ENCODE measurements around the gene KLHL10. TPM values are rescaled to one million over a fixed set of nuclear protein-coding genes. Genes with fewer than 3 reads are reported as not detected.
A peak's percentile ranks its signal among the peaks of the same experiment; 100 is the strongest.
"Not testable (repeated sequence)": the region's sequence is repeated elsewhere in the genome, so short reads cannot be mapped to it uniquely, and the experiment has no call there.

Gene KLHL10
- total RNA-seq, 1 donor from 2014 or later, result 0.50 TPM

GRCh38 chr17:41836550-41837196 lies 952 bp upstream of the KLHL10 start:
- peak in 1 of 2 donors; percentile 9 for ATAC-seq
- intact Hi-C loops (cut with DNase I), result no loop called here
- H3K27ac ChIP-seq, result no peak overlapping the region

GRCh38 chr17:41839448-41839847 lies 1.8 kb downstream of the KLHL10 start:
- intact Hi-C loops (cut with DNase I); H3K4me3 ChIP-seq; DNase-seq; H3K36me3 ChIP-seq; ATAC-seq; H3K27me3 ChIP-seq (ENCODE audit: low read depth); H3K9me3 ChIP-seq; H3K27ac ChIP-seq: not testable (repeated sequence)
- peaks cover 17% of the 10 kb centered on the region for H3K4me1 ChIP-seq

More at GRCh38 chr17:41836550-41837196, 952 bp upstream of the KLHL10 start:
- no peaks in the 10 kb centered on the region for H3K27me3 ChIP-seq (ENCODE audit: low read depth)
- no peak for TF ChIP-seq CTCF (IDR thresholded peaks at IDR 0.05)
- peaks cover 5% of the 10 kb centered on the region for H3K36me3 ChIP-seq
- H3K9me3 ChIP-seq, result no peaks in the 10 kb centered on the region
- DNase-seq, result no peak
- H3K4me1 ChIP-seq, result peaks cover 17% of the 10 kb centered on the region
- H3K4me3 ChIP-seq, result peak overlapping the region; percentile 97

- intact Hi-C loops (cut with DNase I); H3K27me3 ChIP-seq (ENCODE audit: low read depth); H3K4me3 ChIP-seq; H3K4me1 ChIP-seq; H3K27ac ChIP-seq; H3K9me3 ChIP-seq; ATAC-seq; H3K36me3 ChIP-seq; DNase-seq: not testable (repeated sequence)
These were observed 3.2 kb downstream of the KLHL10 start for GRCh38 chr17:41840781-41841180.

GRCh38 chr17:41844971-41845370 lies 7.3 kb downstream of the KLHL10 start:
- ATAC-seq (no peak), DNase-seq (no peak)
- Histone ChIP-seq H3K9me3 (no peaks in the 10 kb centered on the region), H3K27me3 (ENCODE audit: low read depth) (no peaks in the 10 kb centered on the region), H3K4me3 (no peak overlapping the region), H3K4me1 (no peaks in the 10 kb centered on the region), H3K27ac (no peak overlapping the region), H3K36me3 (peaks cover 5% of the 10 kb centered on the region)
- no peak for TF ChIP-seq CTCF (IDR thresholded peaks at IDR 0.05)
- intact Hi-C loops (cut with DNase I), result no loop called here

- Histone ChIP-seq H3K27ac (no peak overlapping the region), H3K9me3 (no peaks in the 10 kb centered on the region), H3K4me3 (no peak overlapping the region), H3K27me3 (ENCODE audit: low read depth) (no peaks in the 10 kb centered on the region), H3K36me3 (peaks cover 22% of the 10 kb centered on the region), H3K4me1 (peaks cover 7% of the 10 kb centered on the region)
- intact Hi-C loops (cut with DNase I), result no loop called here
- TF ChIP-seq CTCF (IDR thresholded peaks at IDR 0.05), result no peak
- ATAC-seq (no peak), DNase-seq (no peak)
These were observed 11.2 kb downstream of the KLHL10 start for GRCh38 chr17:41848788-41849187.

GRCh38 chr17:41849251-41849990 lies 11.8 kb downstream of the KLHL10 start:
- Histone ChIP-seq H3K27ac (no peak overlapping the region), H3K4me3 (no peak overlapping the region), H3K9me3 (no peaks in the 10 kb centered on the region), H3K27me3 (ENCODE audit: low read depth) (no peaks in the 10 kb centered on the region), H3K4me1 (peaks cover 7% of the 10 kb centered on the region), H3K36me3 (peaks cover 28% of the 10 kb centered on the region)
- ATAC-seq (no peak), DNase-seq (no peak)
- intact Hi-C loops (cut with DNase I), result no loop called here
- TF ChIP-seq CTCF (IDR thresholded peaks at IDR 0.05), result no peak

- H3K4me1 ChIP-seq; H3K27ac ChIP-seq; H3K9me3 ChIP-seq; H3K27me3 ChIP-seq (ENCODE audit: low read depth); DNase-seq; H3K4me3 ChIP-seq; intact Hi-C loops (cut with DNase I); ATAC-seq: not testable (repeated sequence)
- peaks cover 38% of the 10 kb centered on the region for H3K36me3 ChIP-seq
These were observed 13.8 kb downstream of the KLHL10 start for GRCh38 chr17:41851382-41851781.
